OCI-LY1 (cell line): ENCODE measurements around the gene ASTN1.

ENCODE experiments used
- H2AFZ ChIP-seq: fragments of 200-600 bp; sonication (generic), shearing (Covaris generic); 2 replicates; pipeline ENCODE4 v1.6.0; 2014; ENCODE audit warnings: antibody characterized with exemption, mild to moderate bottlenecking, low read length
- H3F3A ChIP-seq: fragments of 200-600 bp; sonication (generic), shearing (Covaris generic); 2 replicates; pipeline ENCODE4 v1.6.0; 2014; ENCODE audit warnings: mild to moderate bottlenecking, antibody characterized with exemption, low read length, moderate library complexity; ENCODE audit not compliant: insufficient read depth
- H3K27ac ChIP-seq: fragments of 200-600 bp; sonication (generic); 2 replicates; pipeline ENCODE4 v1.5.1; 2014; ENCODE audit warnings: low read length, mixed run types, mild to moderate bottlenecking, low read depth; ENCODE audit not compliant: poor library complexity, severe bottlenecking
- H3K27me3 ChIP-seq: fragments of 200-600 bp; sonication (generic); 2 replicates; pipeline ENCODE4 v1.6.0; 2014; ENCODE audit warnings: antibody characterized with exemption, mild to moderate bottlenecking, low read length, moderate library complexity; ENCODE audit not compliant: insufficient read depth
- H3K36me3 ChIP-seq: fragments of 200-600 bp; sonication (generic); 2 replicates; pipeline ENCODE4 v1.6.1; 2014; ENCODE audit warnings: mild to moderate bottlenecking, antibody characterized with exemption, low read length, moderate library complexity, mixed read lengths; ENCODE audit not compliant: insufficient read depth
- H3K4me1 ChIP-seq: fragments of 200-600 bp; sonication (generic); 2 replicates; pipeline ENCODE4 v1.5.1; 2014; ENCODE audit warnings: mild to moderate bottlenecking, low read length, moderate library complexity; ENCODE audit not compliant: insufficient read depth, severe bottlenecking
- H3K4me2 ChIP-seq: fragments of 200-600 bp; sonication (generic), shearing (Covaris generic); 2 replicates; pipeline ENCODE4 v1.6.1; 2014; ENCODE audit warnings: low read length
- H3K4me3 ChIP-seq: fragments of 200-600 bp; sonication (generic); 2 replicates; pipeline ENCODE4 v1.5.1; 2014; ENCODE audit warnings: low read length, low read depth, mild to moderate bottlenecking, mixed read lengths; ENCODE audit not compliant: poor library complexity, severe bottlenecking
- H3K79me2 ChIP-seq: fragments of 200-600 bp; shearing (Covaris generic); 2 replicates; pipeline ENCODE4 v1.6.1; 2016; ENCODE audit warnings: mixed run types, low read length, mixed read lengths; ENCODE audit not compliant: insufficient read depth
- H3K9ac ChIP-seq: fragments of 200-600 bp; sonication (generic), shearing (Covaris generic); 2 replicates; pipeline ENCODE4 v1.6.1; 2014; ENCODE audit warnings: mild to moderate bottlenecking, low read length, mixed read lengths
- H3K9me2 ChIP-seq: fragments of 200-600 bp; sonication (generic), shearing (Covaris generic); 2 replicates; pipeline ENCODE4 v1.6.1; 2014; ENCODE audit warnings: low read depth, mild to moderate bottlenecking, low read length, mixed read lengths
- H3K9me3 ChIP-seq: fragments of 200-600 bp; shearing (Covaris generic); 2 replicates; pipeline ENCODE4 v1.6.1; 2014; ENCODE audit warnings: low read length, mixed read lengths
- H4K20me1 ChIP-seq: fragments of 200-600 bp; sonication (generic), shearing (Covaris generic); 2 replicates; pipeline ENCODE4 v1.6.0; 2016; ENCODE audit warnings: mild to moderate bottlenecking, low read length; ENCODE audit not compliant: insufficient read depth
- EZH2 ChIP-seq: fragments of 200-600 bp; sonication (generic), shearing (Covaris generic); IDR thresholded peaks from 2 replicates; pipeline ENCODE4 v1.8.0; 2017; ENCODE audit warnings: borderline replicate concordance, mixed run types, mild to moderate bottlenecking, antibody characterized with exemption, low read length, moderate library complexity, mixed read lengths
- TF ChIP-seq, protein P1 (sequence below): fragments of 200-600 bp; sonication (generic), shearing (Covaris generic); IDR thresholded peaks from 2 replicates; pipeline ENCODE4 v1.5.1; 2017; ENCODE audit warnings: mild to moderate bottlenecking, antibody characterized with exemption, low read length, moderate library complexity, mixed read lengths

ASTN1 gene

DNA sequence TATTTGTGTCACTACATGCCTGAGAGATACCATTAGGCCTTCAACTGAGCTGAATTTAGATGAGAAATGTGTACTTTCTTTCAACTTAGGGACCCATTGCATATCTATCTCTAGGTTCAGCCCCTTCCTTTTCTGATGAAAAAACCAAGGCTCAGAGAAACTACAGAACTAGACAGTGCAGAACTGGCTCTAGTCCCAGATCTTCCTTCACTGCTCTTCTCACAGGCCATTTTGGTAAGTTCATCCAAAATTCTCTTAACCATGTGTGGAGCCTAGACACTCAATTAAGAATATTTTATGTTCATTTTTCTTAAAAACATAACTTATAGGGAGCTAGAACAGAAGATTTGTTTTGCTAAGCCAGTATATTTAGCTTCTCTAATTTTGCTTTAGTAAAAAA lies 128.9 kb downstream of the ASTN1 start:
- Histone ChIP-seq H3K4me3 (no peak overlapping the region), H3K4me1 (no peaks in the 10 kb centered on the region)
- TF ChIP-seq EZH2 = no peak
- TF ChIP-seq, protein P1, sequence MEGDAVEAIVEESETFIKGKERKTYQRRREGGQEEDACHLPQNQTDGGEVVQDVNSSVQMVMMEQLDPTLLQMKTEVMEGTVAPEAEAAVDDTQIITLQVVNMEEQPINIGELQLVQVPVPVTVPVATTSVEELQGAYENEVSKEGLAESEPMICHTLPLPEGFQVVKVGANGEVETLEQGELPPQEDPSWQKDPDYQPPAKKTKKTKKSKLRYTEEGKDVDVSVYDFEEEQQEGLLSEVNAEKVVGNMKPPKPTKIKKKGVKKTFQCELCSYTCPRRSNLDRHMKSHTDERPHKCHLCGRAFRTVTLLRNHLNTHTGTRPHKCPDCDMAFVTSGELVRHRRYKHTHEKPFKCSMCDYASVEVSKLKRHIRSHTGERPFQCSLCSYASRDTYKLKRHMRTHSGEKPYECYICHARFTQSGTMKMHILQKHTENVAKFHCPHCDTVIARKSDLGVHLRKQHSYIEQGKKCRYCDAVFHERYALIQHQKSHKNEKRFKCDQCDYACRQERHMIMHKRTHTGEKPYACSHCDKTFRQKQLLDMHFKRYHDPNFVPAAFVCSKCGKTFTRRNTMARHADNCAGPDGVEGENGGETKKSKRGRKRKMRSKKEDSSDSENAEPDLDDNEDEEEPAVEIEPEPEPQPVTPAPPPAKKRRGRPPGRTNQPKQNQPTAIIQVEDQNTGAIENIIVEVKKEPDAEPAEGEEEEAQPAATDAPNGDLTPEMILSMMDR = no peak

DNA sequence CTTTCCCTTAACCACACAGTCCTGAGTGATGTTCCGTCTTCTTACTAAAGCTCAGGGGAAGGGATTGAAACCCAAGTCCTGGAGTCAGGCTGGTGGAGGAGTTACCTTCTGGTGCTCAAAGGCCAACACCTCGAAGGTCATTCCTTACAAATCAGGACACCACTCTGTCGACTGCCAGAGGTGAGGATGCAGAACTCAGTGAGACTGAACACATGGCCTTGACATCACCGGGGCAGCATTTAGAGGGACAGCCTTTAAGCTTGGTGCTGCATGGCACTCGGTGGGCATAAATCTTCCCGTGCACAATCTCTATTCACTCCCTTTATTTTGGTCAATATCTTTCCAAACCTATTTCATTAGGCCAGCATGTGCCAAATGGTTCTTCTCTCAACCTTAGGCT lies 130.9 kb downstream of the ASTN1 start:
- Histone ChIP-seq H3K9me2 (no peaks in the 10 kb centered on the region), H2AFZ (no peak overlapping the region), H3K9ac (no peak overlapping the region), H3F3A (no peaks in the 10 kb centered on the region), H3K27ac (no peak overlapping the region), H3K36me3 (no peaks in the 10 kb centered on the region), H4K20me1 (no peaks in the 10 kb centered on the region), H3K79me2 (no peaks in the 10 kb centered on the region), H3K4me1 (no peaks in the 10 kb centered on the region), H3K9me3 (no peaks in the 10 kb centered on the region), H3K4me3 (no peak overlapping the region), H3K4me2 (no peak overlapping the region), H3K27me3 (no peaks in the 10 kb centered on the region)
- TF ChIP-seq, protein P1 = no peak
- TF ChIP-seq EZH2 = no peak

More for the DNA sequence above, 128.9 kb downstream of the ASTN1 start:
- Histone ChIP-seq H3K9me3 (no peaks in the 10 kb centered on the region), H4K20me1 (no peaks in the 10 kb centered on the region), H2AFZ (no peak overlapping the region), H3K36me3 (no peaks in the 10 kb centered on the region), H3F3A (no peaks in the 10 kb centered on the region), H3K4me2 (no peak overlapping the region), H3K9me2 (no peaks in the 10 kb centered on the region), H3K79me2 (no peaks in the 10 kb centered on the region), H3K27ac (no peak overlapping the region), H3K9ac (no peak overlapping the region), H3K27me3 (no peaks in the 10 kb centered on the region)

DNA sequence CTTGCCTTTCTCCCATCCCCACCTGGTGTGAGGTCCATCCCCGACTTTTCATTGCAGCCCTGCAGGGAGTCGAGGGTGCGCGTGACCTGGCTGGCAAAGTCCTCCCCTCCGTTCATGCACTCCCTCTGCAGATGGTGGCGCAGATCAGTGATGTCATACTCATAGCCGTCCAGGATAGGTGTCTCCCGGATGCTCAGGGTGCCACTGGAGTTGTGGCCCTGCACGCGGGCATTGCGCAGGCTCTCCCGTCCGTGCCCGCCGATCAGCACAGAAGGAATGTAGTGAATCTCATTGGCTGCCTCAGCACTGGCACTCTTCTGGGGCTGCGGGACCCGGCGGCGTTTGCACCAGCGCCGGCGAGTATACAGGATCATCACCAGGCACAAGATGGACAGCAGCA lies 132.1 kb downstream of the ASTN1 start:
- Histone ChIP-seq H3K9me3 (no peaks in the 10 kb centered on the region), H3K9me2 (no peaks in the 10 kb centered on the region), H3K4me1 (no peaks in the 10 kb centered on the region), H3K9ac (no peak overlapping the region), H3K4me3 (no peak overlapping the region), H3K27ac (no peak overlapping the region), H4K20me1 (no peaks in the 10 kb centered on the region), H2AFZ (no peak overlapping the region), H3K79me2 (no peaks in the 10 kb centered on the region), H3F3A (no peaks in the 10 kb centered on the region), H3K4me2 (no peak overlapping the region), H3K36me3 (no peaks in the 10 kb centered on the region), H3K27me3 (no peaks in the 10 kb centered on the region)
- no peak for TF ChIP-seq EZH2
- TF ChIP-seq, protein P1 = no peak
